ENCODE measurements around the gene TRIM25. TPM values are rescaled to one million over a fixed set of nuclear protein-coding genes. Genes with fewer than 3 reads are reported as not detected.
A peak's percentile ranks its signal among the peaks of the same experiment; 100 is the strongest.

TRIM25 gene
- total RNA-seq, 1 experiment from 2014 or later, result 135 TPM

DNA sequence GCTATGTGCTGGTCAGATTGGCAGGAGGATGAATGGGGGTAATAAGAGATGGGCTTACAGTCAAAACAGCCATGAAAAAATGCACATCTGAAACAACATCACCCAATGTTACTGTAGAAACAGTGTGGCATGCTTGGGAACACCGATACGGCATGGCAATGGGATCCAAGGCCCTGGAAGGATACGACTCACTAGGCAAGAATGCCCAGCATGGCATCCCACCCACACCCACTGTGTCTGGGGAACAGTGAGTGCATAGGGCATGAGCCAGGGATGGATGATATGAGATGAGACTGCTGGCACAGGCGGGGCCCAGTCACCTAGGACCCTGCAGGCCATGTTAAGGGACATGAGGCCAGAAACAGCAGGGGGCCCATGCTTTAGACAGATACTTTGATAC is 11.5 kb downstream of the TRIM25 start (continued):
- TF ChIP-seq ZFX (IDR thresholded peaks at IDR 0.05) (0 out of 2 replicates have a peak, but pooled peaks have one; percentile 10), JUND (IDR thresholded peaks at IDR 0.05) (peak; percentile 37; the same call in 1 of the 2 replicates), EZH2 (IDR thresholded peaks at IDR 0.05) (no peak), EZH2phosphoT487 (IDR thresholded peaks at IDR 0.05; ENCODE audit: borderline replicate concordance) (no peak), FOSL1 (IDR thresholded peaks at IDR 0.05; ENCODE audit: low read depth) (peak; percentile 37; the same call in 1 of the 2 replicates), POLR2A (IDR thresholded peaks at IDR 0.05; ENCODE audit: borderline replicate concordance, extremely low read depth, insufficient read depth, insufficient read length) (no peak), EGR1 (IDR thresholded peaks at IDR 0.05; ENCODE audit: low read depth) (peak; percentile 64)
- TF ChIP-seq, protein P1, sequence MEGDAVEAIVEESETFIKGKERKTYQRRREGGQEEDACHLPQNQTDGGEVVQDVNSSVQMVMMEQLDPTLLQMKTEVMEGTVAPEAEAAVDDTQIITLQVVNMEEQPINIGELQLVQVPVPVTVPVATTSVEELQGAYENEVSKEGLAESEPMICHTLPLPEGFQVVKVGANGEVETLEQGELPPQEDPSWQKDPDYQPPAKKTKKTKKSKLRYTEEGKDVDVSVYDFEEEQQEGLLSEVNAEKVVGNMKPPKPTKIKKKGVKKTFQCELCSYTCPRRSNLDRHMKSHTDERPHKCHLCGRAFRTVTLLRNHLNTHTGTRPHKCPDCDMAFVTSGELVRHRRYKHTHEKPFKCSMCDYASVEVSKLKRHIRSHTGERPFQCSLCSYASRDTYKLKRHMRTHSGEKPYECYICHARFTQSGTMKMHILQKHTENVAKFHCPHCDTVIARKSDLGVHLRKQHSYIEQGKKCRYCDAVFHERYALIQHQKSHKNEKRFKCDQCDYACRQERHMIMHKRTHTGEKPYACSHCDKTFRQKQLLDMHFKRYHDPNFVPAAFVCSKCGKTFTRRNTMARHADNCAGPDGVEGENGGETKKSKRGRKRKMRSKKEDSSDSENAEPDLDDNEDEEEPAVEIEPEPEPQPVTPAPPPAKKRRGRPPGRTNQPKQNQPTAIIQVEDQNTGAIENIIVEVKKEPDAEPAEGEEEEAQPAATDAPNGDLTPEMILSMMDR (IDR thresholded peaks at IDR 0.05 in 2 of 3, conservative IDR thresholded peaks at IDR 0.05 in 1 of 3; ENCODE audit: borderline replicate concordance in 1 of 3, insufficient read depth in 1 of 3, low read depth in 2 of 3, low read length in 2 of 3), result no peak

DNA sequence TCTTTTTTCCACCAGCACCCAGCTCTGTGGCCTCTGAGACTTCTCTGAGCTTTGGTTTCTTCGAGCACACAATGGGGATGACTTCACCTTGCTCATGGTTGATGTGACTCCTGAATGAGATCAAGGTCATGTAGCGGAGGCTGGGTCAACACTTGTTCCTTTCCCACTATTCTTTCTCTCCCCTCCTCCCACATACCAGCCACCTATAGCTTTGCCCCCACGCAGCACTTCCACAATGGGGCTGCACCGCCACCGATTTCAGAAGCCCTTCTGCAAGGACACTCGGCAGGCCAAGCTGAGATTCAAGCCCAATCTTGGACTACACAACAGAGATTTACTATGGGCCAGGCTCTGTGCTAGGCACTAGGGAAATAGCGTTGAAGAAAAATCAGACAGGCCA is 14.4 kb downstream of the TRIM25 start:
- peaks cover 14 to 51% of the 10 kb centered on the region in 2 experiments for H3K4me1 ChIP-seq (ENCODE audit: control insufficient read depth in 1 of 2, insufficient read depth in 2 of 2, low read length in 2 of 2)
- no peaks in the 10 kb centered on the region for H4K20me1 ChIP-seq (ENCODE audit: insufficient read depth)
- ATAC-seq, result no peak
- TF ChIP-seq SIN3A (IDR thresholded peaks at IDR 0.05; ENCODE audit: low read depth) (no peak), POLR2AphosphoS5 (IDR thresholded peaks at IDR 0.05; ENCODE audit: low read depth, low read length) (no peak), CBX3 (IDR thresholded peaks at IDR 0.05; ENCODE audit: low read depth) (no peak), ZNF274 (IDR thresholded peaks at IDR 0.05; ENCODE audit: low read depth, low read length) (no peak), POLR2A (IDR thresholded peaks at IDR 0.05; ENCODE audit: borderline replicate concordance, extremely low read depth, insufficient read depth, insufficient read length) (no peak), YY1 (IDR thresholded peaks at IDR 0.05; ENCODE audit: extremely low read depth, insufficient replicate concordance, low read depth, low read length) (no peak), ELF1 (IDR thresholded peaks at IDR 0.05; ENCODE audit: borderline replicate concordance, low read depth) (no peak)
- TF ChIP-seq, protein P2, sequence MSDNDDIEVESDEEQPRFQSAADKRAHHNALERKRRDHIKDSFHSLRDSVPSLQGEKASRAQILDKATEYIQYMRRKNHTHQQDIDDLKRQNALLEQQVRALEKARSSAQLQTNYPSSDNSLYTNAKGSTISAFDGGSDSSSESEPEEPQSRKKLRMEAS (IDR thresholded peaks at IDR 0.05), result no peak
- TF ChIP-seq, protein P1 (IDR thresholded peaks at IDR 0.05 in 2 of 3, conservative IDR thresholded peaks at IDR 0.05 in 1 of 3; ENCODE audit: borderline replicate concordance in 1 of 3, insufficient read depth in 1 of 3, low read depth in 2 of 3, low read length in 2 of 3), result no peak
- TF ChIP-seq, protein P3, sequence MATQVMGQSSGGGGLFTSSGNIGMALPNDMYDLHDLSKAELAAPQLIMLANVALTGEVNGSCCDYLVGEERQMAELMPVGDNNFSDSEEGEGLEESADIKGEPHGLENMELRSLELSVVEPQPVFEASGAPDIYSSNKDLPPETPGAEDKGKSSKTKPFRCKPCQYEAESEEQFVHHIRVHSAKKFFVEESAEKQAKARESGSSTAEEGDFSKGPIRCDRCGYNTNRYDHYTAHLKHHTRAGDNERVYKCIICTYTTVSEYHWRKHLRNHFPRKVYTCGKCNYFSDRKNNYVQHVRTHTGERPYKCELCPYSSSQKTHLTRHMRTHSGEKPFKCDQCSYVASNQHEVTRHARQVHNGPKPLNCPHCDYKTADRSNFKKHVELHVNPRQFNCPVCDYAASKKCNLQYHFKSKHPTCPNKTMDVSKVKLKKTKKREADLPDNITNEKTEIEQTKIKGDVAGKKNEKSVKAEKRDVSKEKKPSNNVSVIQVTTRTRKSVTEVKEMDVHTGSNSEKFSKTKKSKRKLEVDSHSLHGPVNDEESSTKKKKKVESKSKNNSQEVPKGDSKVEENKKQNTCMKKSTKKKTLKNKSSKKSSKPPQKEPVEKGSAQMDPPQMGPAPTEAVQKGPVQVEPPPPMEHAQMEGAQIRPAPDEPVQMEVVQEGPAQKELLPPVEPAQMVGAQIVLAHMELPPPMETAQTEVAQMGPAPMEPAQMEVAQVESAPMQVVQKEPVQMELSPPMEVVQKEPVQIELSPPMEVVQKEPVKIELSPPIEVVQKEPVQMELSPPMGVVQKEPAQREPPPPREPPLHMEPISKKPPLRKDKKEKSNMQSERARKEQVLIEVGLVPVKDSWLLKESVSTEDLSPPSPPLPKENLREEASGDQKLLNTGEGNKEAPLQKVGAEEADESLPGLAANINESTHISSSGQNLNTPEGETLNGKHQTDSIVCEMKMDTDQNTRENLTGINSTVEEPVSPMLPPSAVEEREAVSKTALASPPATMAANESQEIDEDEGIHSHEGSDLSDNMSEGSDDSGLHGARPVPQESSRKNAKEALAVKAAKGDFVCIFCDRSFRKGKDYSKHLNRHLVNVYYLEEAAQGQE (IDR thresholded peaks at IDR 0.05; ENCODE audit: low read depth), result no peak
- TF ChIP-seq, protein P4, sequence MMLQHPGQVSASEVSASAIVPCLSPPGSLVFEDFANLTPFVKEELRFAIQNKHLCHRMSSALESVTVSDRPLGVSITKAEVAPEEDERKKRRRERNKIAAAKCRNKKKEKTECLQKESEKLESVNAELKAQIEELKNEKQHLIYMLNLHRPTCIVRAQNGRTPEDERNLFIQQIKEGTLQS (IDR thresholded peaks at IDR 0.05), result no peak
- no peak overlapping the region for H3K27ac ChIP-seq (ENCODE audit: low read depth, low read length)
- POLR2A ChIA-PET, result interaction anchor here (1.2 to 1.9 kb wide), 3 partner anchors 11 to 79 kb away, joined by 4 to 9 read pairs (median 4); partner anchors contain the start of genes SCPEP1 and TRIM25
- no peaks in the 10 kb centered on the region for H3K9me2 ChIP-seq (ENCODE audit: insufficient read depth)
- CTCF ChIA-PET, result no interaction called here
- no TSS peak for BruUV-seq (replicated peaks)
- H3K9me3 ChIP-seq (ENCODE audit: control insufficient read depth in 1 of 2, insufficient read depth in 1 of 2, low read depth in 1 of 2, low read length in 2 of 2), result no peaks in the 10 kb centered on the region
- no peak for DNase-seq (ENCODE audit: low read depth, low spot score)
- no peak overlapping the region for H3K9ac ChIP-seq (ENCODE audit: low read length)
- H2AFZ ChIP-seq (ENCODE audit: low read depth, low read length, poor library complexity, severe bottlenecking), result no peak overlapping the region
- peaks cover 65 to 80% of the 10 kb centered on the region in 2 experiments for H3K36me3 ChIP-seq (ENCODE audit: control insufficient read depth in 1 of 2, insufficient read depth in 2 of 2, low read length in 2 of 2)
- RAD21 ChIA-PET (ENCODE audit: low non-redundant PET in 1 of 2, low total read pairs in 2 of 2, uncharacterized antibody in 2 of 2, unreplicated experiment in 2 of 2), result no interaction called here
- no peak overlapping the region for H3K4me3 ChIP-seq (replicated peaks in 1 of 2; ENCODE audit: low read depth in 1 of 2, low read length in 2 of 2)
- no peak overlapping the region for H3K4me2 ChIP-seq (ENCODE audit: low read length)
- H3K79me2 ChIP-seq (ENCODE audit: insufficient read depth, low read length), result peaks cover 34% of the 10 kb centered on the region; the same call in 1 of the 2 replicates
- intact Hi-C loops (cut with micrococcal nuclease), result no loop called here
- no peaks in the 10 kb centered on the region for H3K27me3 ChIP-seq (ENCODE audit: insufficient read depth, low read length)

Data from HCT116 (cell line).